Endothelial cell of umbilical vein (primary cell): ENCODE results near the gene SRGAP1. TPM values are rescaled to one million over a fixed set of nuclear protein-coding genes. Genes with fewer than 3 reads are reported as not detected.

Experiments
- BruUV-seq: library from RNA; stranded (reverse); fragments of 400-500 nt; replicated peaks from 2 replicates; lab custom pipeline; 2021; lab: Mats Ljungman, UMichigan
- CTCF ChIA-PET: fragments of 300-600, 350-600 bp; sonication (Branson Sonifier 250); formaldehyde crosslinking; loops from one replicate; lab custom pipeline; 2021; ENCODE audit warnings: antibody characterized with exemption, inconsistent platforms; lab: Charles Lee
- POLR2A ChIA-PET: fragments of 300-600, 350-600 bp; sonication (Branson Sonifier 250); formaldehyde crosslinking; loops from one replicate; lab custom pipeline; 2021; ENCODE audit warnings: antibody characterized with exemption, inconsistent platforms; lab: Charles Lee
- DNase-seq: peaks from one replicate; pipeline ENCODE4 v3.0.0-alpha.2; 2011; ENCODE audit warnings: low read depth, low spot score
- FAIRE-seq: peaks from 2 replicates; lab custom pipeline; 2011; peaks lifted over from hg19 to GRCh38; lab: Jason Lieb, UNC
- H2AFZ ChIP-seq: 2 replicates; pipeline ENCODE4 v1.6.0; 2012; ENCODE audit warnings: low read depth, low read length, control low read depth, inconsistent platforms
- H3K27ac ChIP-seq: 2 replicates; pipeline ENCODE4 v1.5.1; 2011; ENCODE audit warnings: low read depth, mild to moderate bottlenecking, control low read depth, low read length, moderate library complexity; ENCODE audit not compliant: insufficient read depth
- H3K27me3 ChIP-seq, 2 experiments: 2 replicates each; pipeline versions ENCODE4 v1.6.0 to v1.6.1; 2011; ENCODE audit warnings: low read length in 2 of 2, mixed read lengths in 1 of 2; ENCODE audit not compliant: control insufficient read depth in 2 of 2, insufficient read depth in 2 of 2
- H3K36me3 ChIP-seq, 2 experiments: 2 replicates in 1 of 2; 3 replicates in 1 of 2; pipeline ENCODE4 v1.5.1; 2011; ENCODE audit warnings: low read length in 2 of 2, mild to moderate bottlenecking in 1 of 2, moderate library complexity in 1 of 2; ENCODE audit not compliant: control insufficient read depth in 2 of 2, insufficient read depth in 2 of 2; ENCODE audit errors: extremely low read depth in 1 of 2
- H3K4me1 ChIP-seq: 3 replicates; pipeline ENCODE4 v1.5.1; 2011; ENCODE audit warnings: mild to moderate bottlenecking, low read length; ENCODE audit not compliant: control insufficient read depth, insufficient read depth; ENCODE audit errors: extremely low read depth
- H3K4me2 ChIP-seq: 2 replicates; pipeline ENCODE4 v1.6.1; 2011; ENCODE audit warnings: low read length, control low read depth, mixed read lengths; ENCODE audit not compliant: insufficient read depth
- H3K4me3 ChIP-seq, 3 experiments: fragments of 200-600 bp in 1 of 3; sonication (generic), shearing (Covaris generic) in 1 of 3; replicated peaks in 1 of 3; 2 replicates each; pipeline ENCODE4 v1.5.1; 2011 to 2016; ENCODE audit warnings: control low read depth in 3 of 3, low read length in 3 of 3, mild to moderate bottlenecking in 2 of 3, inconsistent platforms in 1 of 3, low read depth in 1 of 3, moderate library complexity in 1 of 3; ENCODE audit not compliant: insufficient read depth in 1 of 3
- H3K79me2 ChIP-seq: 2 replicates; pipeline ENCODE4 v1.6.0; 2012; ENCODE audit warnings: low read length, inconsistent platforms; ENCODE audit not compliant: control insufficient read depth, insufficient read depth
- H3K9ac ChIP-seq: replicated peaks from 2 replicates; pipeline ENCODE3; 2011; ENCODE audit warnings: low read length, control low read depth; ENCODE audit not compliant: insufficient read depth; ENCODE audit errors: extremely low read depth
- H3K9me1 ChIP-seq: replicated peaks from 3 replicates; pipeline ENCODE4 v1.6.0; 2011; ENCODE audit warnings: mild to moderate bottlenecking, low read length; ENCODE audit not compliant: control insufficient read depth, insufficient read depth; ENCODE audit errors: extremely low read depth
- H3K9me3 ChIP-seq: replicated peaks from 2 replicates; pipeline ENCODE4 v1.5.1; 2012; ENCODE audit warnings: low read length, inconsistent platforms; ENCODE audit not compliant: control insufficient read depth, insufficient read depth
- H4K20me1 ChIP-seq: replicated peaks from 2 replicates; pipeline ENCODE3; 2011; ENCODE audit warnings: mild to moderate bottlenecking, low read length; ENCODE audit not compliant: control insufficient read depth, insufficient read depth; ENCODE audit errors: extremely low read depth
- EZH2 ChIP-seq: IDR thresholded peaks from 2 replicates; pipeline ENCODE4 v1.6.1; 2012; ENCODE audit warnings: borderline replicate concordance, low read depth, mild to moderate bottlenecking, moderate library complexity, low read length, inconsistent platforms; ENCODE audit not compliant: severe bottlenecking
- FOS ChIP-seq: IDR thresholded peaks from 2 replicates; pipeline ENCODE4 v1.6.1; 2011; ENCODE audit warnings: mild to moderate bottlenecking, low read length, moderate library complexity, borderline replicate concordance; ENCODE audit not compliant: insufficient read depth
- GATA2 ChIP-seq: IDR thresholded peaks from 2 replicates; pipeline ENCODE4 v1.7.0; 2011; ENCODE audit warnings: low read depth, mild to moderate bottlenecking, moderate library complexity, mixed read lengths, low read length; ENCODE audit not compliant: insufficient read length, insufficient read depth
- JUN ChIP-seq: IDR thresholded peaks from 2 replicates; pipeline ENCODE4 v1.6.1; 2011; ENCODE audit warnings: borderline replicate concordance, low read depth; ENCODE audit not compliant: insufficient read length, insufficient read depth
- MYC ChIP-seq: IDR thresholded peaks from one replicate; pipeline ENCODE4 v1.6.1; 2011; ENCODE audit warnings: mild to moderate bottlenecking, low read depth, low read length
- POLR2A ChIP-seq: IDR thresholded peaks from 2 replicates; pipeline ENCODE4 v1.6.1; 2012; ENCODE audit warnings: low read depth, mild to moderate bottlenecking, control low read depth, low read length
- POLR2AphosphoS5 ChIP-seq: IDR thresholded peaks from 2 replicates; pipeline ENCODE4 v1.6.1; 2012; ENCODE audit warnings: low read depth, mild to moderate bottlenecking, control low read depth, low read length, moderate library complexity; ENCODE audit not compliant: insufficient read depth
- dilution Hi-C: fragments of 300-500 bp; cut with MboI; formaldehyde crosslinking; loops from one replicate; pipeline ENCODE4 v1.15.0; 2019; ENCODE audit warnings: low sequenced_read_pairs; ENCODE audit not compliant: extremely low pct_ligation_motif_present
- intact Hi-C: fragments of 100-400 bp; cut with micrococcal nuclease; formaldehyde crosslinking; loops from one replicate; pipeline ENCODE4 v1.10.0; 2022
- polyA plus RNA-seq, 4 experiments: library from polyadenylated mRNA; depleted of rRNA in 3 of 4; stranded (reverse) in 3 of 4; unstranded in 1 of 4; fragments of >200 nt; gene quantifications; 2 replicates each; pipeline versions ENCODE4 v1.2.1 to v1.2.3, GENCODE V29; 2011 to 2012; ENCODE audit warnings: missing spikeins in 1 of 4
- total RNA-seq: library from RNA; stranded (reverse); gene quantifications from 2 replicates; pipeline ENCODE4 v1.2.3, GENCODE V29; 2021
- TF ChIP-seq, protein P1 (sequence below): IDR thresholded peaks from 2 replicates; pipeline ENCODE4 v1.6.1; 2011; ENCODE audit not compliant: insufficient read depth, insufficient read length
- TF ChIP-seq, protein P2 (sequence below), 2 donors: IDR thresholded peaks; 1 replicate in 1 of 2; 2 replicates in 1 of 2; pipeline ENCODE4 v1.5.1; 2011; ENCODE audit warnings: low read length in 2 of 2, mild to moderate bottlenecking in 2 of 2, moderate library complexity in 2 of 2, control low read depth in 1 of 2, inconsistent platforms in 1 of 2, low read depth in 1 of 2; ENCODE audit not compliant: insufficient read depth in 1 of 2; ENCODE audit errors: extremely low read depth in 1 of 2

Gene SRGAP1
- total and polyA plus RNA-seq, 2 donors (not counting 3 experiments of a cell fraction or from before 2014, with no cell fraction given) = 4.9 to 16.3 TPM

DNA sequence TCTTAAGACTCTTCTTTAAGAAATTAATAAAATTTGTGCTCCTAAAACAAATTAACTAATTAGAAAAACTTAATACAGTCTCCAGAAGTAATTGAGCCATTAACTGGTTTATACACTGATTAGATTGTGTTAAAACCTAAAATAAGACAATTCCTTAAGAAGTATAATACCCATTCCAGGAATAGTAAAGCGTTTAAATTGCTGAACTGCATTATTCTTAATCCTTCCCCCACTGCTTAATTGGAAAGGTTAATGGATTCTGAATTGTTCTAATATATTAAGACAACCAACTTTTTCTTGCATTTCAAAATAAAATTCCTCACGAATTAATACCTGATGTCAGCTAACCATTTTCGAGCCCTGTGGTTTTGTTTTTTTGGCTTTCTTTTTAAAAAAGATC, 249.2 kb downstream of the SRGAP1 start:
- peaks cover 8% of the 10 kb centered on the region for H3K4me1 ChIP-seq

More for the DNA sequence above, 249.2 kb downstream of the SRGAP1 start:
- TF ChIP-seq POLR2A (no peak), MYC (no peak), FOS (no peak), EZH2 (no peak), GATA2 (no peak), POLR2AphosphoS5 (no peak), JUN (no peak)
- TF ChIP-seq, protein P1, sequence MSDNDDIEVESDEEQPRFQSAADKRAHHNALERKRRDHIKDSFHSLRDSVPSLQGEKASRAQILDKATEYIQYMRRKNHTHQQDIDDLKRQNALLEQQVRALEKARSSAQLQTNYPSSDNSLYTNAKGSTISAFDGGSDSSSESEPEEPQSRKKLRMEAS = no peak
- TF ChIP-seq, protein P2, sequence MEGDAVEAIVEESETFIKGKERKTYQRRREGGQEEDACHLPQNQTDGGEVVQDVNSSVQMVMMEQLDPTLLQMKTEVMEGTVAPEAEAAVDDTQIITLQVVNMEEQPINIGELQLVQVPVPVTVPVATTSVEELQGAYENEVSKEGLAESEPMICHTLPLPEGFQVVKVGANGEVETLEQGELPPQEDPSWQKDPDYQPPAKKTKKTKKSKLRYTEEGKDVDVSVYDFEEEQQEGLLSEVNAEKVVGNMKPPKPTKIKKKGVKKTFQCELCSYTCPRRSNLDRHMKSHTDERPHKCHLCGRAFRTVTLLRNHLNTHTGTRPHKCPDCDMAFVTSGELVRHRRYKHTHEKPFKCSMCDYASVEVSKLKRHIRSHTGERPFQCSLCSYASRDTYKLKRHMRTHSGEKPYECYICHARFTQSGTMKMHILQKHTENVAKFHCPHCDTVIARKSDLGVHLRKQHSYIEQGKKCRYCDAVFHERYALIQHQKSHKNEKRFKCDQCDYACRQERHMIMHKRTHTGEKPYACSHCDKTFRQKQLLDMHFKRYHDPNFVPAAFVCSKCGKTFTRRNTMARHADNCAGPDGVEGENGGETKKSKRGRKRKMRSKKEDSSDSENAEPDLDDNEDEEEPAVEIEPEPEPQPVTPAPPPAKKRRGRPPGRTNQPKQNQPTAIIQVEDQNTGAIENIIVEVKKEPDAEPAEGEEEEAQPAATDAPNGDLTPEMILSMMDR (IDR thresholded peaks at IDR 0.05; ENCODE audit: extremely low read depth in 1 of 2, insufficient read depth in 1 of 2, low read depth in 1 of 2, low read length in 2 of 2) = no peak
- Histone ChIP-seq H2AFZ (no peak overlapping the region), H3K79me2 (no peaks in the 10 kb centered on the region), H3K36me3 (no peaks in the 10 kb centered on the region), H3K9ac (no peak overlapping the region), H3K27me3 (no peaks in the 10 kb centered on the region), H3K9me3 (no peaks in the 10 kb centered on the region), H3K4me3 (no peak overlapping the region), H3K27ac (no peak overlapping the region), H3K9me1 (no peaks in the 10 kb centered on the region), H4K20me1 (no peaks in the 10 kb centered on the region), H3K4me2 (no peak overlapping the region)
- no TSS peak for BruUV-seq
- FAIRE-seq (no peak), DNase-seq (no peak)
- dilution Hi-C loops = no loop called here
- intact Hi-C loops = no loop called here
- ChIA-PET CTCF (no interaction called here), POLR2A (no interaction called here)
